ENCODE results near the gene AKAP8L. TPM values are rescaled to one million over a fixed set of nuclear protein-coding genes. Genes with fewer than 3 reads are reported as not detected.

AKAP8L gene
- polyA plus RNA-seq, 1 of the 3 experiments (the other 2 are of a cell fraction) = 44.7 TPM

DNA sequence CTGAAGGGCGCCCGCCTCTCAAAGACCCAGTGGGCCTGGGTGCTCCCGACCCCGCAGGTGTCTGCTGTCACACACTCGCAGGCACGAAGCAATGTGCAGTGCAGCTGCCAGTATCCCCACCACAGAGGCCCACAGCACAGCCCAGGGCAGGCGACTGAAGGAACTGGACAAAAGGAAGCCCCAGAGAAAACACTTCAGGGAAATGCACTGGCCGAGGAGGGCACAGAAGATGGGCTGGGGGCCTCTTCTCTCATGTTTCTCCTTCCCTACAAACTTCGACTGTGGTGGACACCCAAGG lies 49.2 kb downstream of the AKAP8L start:
- Histone ChIP-seq H3F3A (replicated peaks; ENCODE audit: insufficient read depth) (no peaks in the 10 kb centered on the region), H3K27me3 (ENCODE audit: insufficient read depth) (no peaks in the 10 kb centered on the region), H2AFZ (ENCODE audit: low read depth) (no peak overlapping the region), H3K4me2 (no peak overlapping the region), H4K20me1 (ENCODE audit: insufficient read depth) (peaks cover 20% of the 10 kb centered on the region), H3K79me2 (ENCODE audit: insufficient read depth) (peaks cover 36% of the 10 kb centered on the region), H3K9me3 (no peaks in the 10 kb centered on the region), H3K9me2 (no peaks in the 10 kb centered on the region), H3K27ac (ENCODE audit: low read depth in 2 of 2, low read length in 1 of 2) (no peak overlapping the region), H3K36me3 (replicated peaks in 1 of 2; ENCODE audit: control insufficient read depth in 1 of 2, insufficient read depth in 2 of 2, low read length in 1 of 2) (peaks cover 30 to 71% of the 10 kb centered on the region in 2 experiments), H3K9ac (no peak overlapping the region), H3K4me3 (ENCODE audit: low read depth in 2 of 2, low read length in 1 of 2) (no peak overlapping the region), H3K4me1 (ENCODE audit: control insufficient read depth in 1 of 2, insufficient read depth in 2 of 2, low read depth in 1 of 2, low read length in 1 of 2) (peaks cover 0 to 3% of the 10 kb centered on the region in 2 experiments; a peak in 1 of 4 replicates)
- TF ChIP-seq GABPA (IDR thresholded peaks at IDR 0.05; ENCODE audit: low read depth) = no peak
- no peak for TF ChIP-seq NRF1 (IDR thresholded peaks at IDR 0.05; ENCODE audit: low read depth, low read length)
- no peak for TF ChIP-seq POLR2AphosphoS5 (IDR thresholded peaks at IDR 0.05; ENCODE audit: low read depth, low read length)
- TF ChIP-seq, protein P1, sequence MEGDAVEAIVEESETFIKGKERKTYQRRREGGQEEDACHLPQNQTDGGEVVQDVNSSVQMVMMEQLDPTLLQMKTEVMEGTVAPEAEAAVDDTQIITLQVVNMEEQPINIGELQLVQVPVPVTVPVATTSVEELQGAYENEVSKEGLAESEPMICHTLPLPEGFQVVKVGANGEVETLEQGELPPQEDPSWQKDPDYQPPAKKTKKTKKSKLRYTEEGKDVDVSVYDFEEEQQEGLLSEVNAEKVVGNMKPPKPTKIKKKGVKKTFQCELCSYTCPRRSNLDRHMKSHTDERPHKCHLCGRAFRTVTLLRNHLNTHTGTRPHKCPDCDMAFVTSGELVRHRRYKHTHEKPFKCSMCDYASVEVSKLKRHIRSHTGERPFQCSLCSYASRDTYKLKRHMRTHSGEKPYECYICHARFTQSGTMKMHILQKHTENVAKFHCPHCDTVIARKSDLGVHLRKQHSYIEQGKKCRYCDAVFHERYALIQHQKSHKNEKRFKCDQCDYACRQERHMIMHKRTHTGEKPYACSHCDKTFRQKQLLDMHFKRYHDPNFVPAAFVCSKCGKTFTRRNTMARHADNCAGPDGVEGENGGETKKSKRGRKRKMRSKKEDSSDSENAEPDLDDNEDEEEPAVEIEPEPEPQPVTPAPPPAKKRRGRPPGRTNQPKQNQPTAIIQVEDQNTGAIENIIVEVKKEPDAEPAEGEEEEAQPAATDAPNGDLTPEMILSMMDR (IDR thresholded peaks at IDR 0.05) = no peak
- TF ChIP-seq EZH2phosphoT487 (IDR thresholded peaks at IDR 0.05; ENCODE audit: borderline replicate concordance, low read depth) = no peak
- TF ChIP-seq, protein P2, sequence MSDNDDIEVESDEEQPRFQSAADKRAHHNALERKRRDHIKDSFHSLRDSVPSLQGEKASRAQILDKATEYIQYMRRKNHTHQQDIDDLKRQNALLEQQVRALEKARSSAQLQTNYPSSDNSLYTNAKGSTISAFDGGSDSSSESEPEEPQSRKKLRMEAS (IDR thresholded peaks at IDR 0.05; ENCODE audit: low read depth) = no peak
- no peak for TF ChIP-seq FOSL2 (IDR thresholded peaks at IDR 0.05; ENCODE audit: borderline replicate concordance, low read depth)
- TF ChIP-seq NFIC (IDR thresholded peaks at IDR 0.05; ENCODE audit: borderline replicate concordance) = no peak
- no peak for TF ChIP-seq TCF12 (IDR thresholded peaks at IDR 0.05)
- TF ChIP-seq ELF1 (IDR thresholded peaks at IDR 0.05) = no peak
- TF ChIP-seq, protein P3, sequence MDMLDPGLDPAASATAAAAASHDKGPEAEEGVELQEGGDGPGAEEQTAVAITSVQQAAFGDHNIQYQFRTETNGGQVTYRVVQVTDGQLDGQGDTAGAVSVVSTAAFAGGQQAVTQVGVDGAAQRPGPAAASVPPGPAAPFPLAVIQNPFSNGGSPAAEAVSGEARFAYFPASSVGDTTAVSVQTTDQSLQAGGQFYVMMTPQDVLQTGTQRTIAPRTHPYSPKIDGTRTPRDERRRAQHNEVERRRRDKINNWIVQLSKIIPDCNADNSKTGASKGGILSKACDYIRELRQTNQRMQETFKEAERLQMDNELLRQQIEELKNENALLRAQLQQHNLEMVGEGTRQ (IDR thresholded peaks at IDR 0.05; ENCODE audit: borderline replicate concordance, low read depth, low read length) = no peak
- TF ChIP-seq CHD2 (IDR thresholded peaks at IDR 0.05; ENCODE audit: low read length, partially characterized antibody) = no peak
- TF ChIP-seq, protein P4, sequence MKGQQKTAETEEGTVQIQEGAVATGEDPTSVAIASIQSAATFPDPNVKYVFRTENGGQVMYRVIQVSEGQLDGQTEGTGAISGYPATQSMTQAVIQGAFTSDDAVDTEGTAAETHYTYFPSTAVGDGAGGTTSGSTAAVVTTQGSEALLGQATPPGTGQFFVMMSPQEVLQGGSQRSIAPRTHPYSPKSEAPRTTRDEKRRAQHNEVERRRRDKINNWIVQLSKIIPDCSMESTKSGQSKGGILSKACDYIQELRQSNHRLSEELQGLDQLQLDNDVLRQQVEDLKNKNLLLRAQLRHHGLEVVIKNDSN (IDR thresholded peaks at IDR 0.05; ENCODE audit: borderline replicate concordance, low read depth) = no peak
- TF ChIP-seq MXI1 (IDR thresholded peaks at IDR 0.05; ENCODE audit: low read depth, low read length) = no peak
- no peak for TF ChIP-seq YY1 (IDR thresholded peaks at IDR 0.05; ENCODE audit: low read depth)
- TF ChIP-seq, protein P5, sequence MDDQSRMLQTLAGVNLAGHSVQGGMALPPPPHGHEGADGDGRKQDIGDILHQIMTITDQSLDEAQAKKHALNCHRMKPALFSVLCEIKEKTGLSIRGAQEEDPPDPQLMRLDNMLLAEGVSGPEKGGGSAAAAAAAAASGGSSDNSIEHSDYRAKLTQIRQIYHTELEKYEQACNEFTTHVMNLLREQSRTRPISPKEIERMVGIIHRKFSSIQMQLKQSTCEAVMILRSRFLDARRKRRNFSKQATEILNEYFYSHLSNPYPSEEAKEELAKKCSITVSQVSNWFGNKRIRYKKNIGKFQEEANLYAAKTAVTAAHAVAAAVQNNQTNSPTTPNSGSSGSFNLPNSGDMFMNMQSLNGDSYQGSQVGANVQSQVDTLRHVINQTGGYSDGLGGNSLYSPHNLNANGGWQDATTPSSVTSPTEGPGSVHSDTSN (IDR thresholded peaks at IDR 0.05) = no peak
- DNase-seq = no peak
- POLR2A ChIA-PET = no interaction called here
- CTCF ChIA-PET = no interaction called here
- 94% methylated on average over 9 of the region's 9 CpGs for WGBS (ENCODE audit: low lambda C conversion rate)

Data from SK-N-SH (cell line).